Activated CD4-positive, alpha-beta T cell treated with anti-CD3 and anti-CD28 coated beads, Interleukin-2, amount 50 U/mL, for 48 hours (primary cell): ENCODE data around the gene MED12L.
"Not testable (repeated sequence)": the region's sequence is repeated elsewhere in the genome, so short reads cannot be mapped to it uniquely, and the experiment has no call there.

Source experiments
- DNase-seq, 2 experiments: peaks; one replicate each; pipeline ENCODE4 v3.0.0-alpha.2; 2020

Gene MED12L

GRCh38 chr3:151085227-151085888 is at the start of gene MED12L:
Gene MED12L, plus strand, starts transcription at chr3:151085664. Its CDS starts 1,263 bp downstream, at chr3:151086927.
- peak; percentile 71 to 76 for DNase-seq

DNA sequence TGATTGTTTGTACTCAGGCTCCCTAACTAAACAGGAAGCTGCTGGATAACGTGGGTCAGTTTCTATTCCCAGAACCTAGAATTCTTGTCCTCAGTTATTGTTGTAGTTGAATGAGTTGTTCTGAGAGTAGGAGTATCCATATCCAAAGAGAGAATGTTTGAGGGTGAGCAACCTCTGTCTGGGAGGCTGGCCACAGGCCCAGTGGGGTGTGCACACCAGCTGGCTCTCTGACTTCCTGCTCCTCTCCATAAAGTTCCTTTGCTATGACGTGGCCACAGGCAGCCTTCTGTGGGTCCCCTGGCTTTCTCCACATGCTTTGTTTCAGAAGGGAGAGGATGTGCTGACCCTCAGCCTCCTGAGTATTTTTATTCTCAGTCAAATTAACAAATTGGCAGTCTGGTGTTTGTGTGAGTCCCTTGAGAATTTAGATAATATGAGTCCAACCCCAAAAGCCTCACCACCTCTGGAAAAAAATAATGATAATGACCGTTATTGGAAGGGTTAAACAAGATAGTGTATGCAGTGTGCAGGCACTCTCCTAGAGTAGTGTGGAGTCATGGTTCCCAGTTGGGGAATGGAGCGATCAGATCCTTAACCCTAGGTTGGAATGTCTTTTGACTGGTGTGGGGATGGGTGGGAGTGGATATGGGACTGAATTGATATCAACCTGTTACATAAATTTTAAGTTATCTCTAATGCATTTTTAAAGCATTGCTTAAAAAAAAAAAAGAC is 47.6 kb upstream of the MED12L start:
- DNase-seq, result no peak

GRCh38 chr3:151044706-151045105 is 40.8 kb upstream of the MED12L start:
- no peak for DNase-seq

GRCh38 chr3:151047636-151048035 is 37.8 kb upstream of the MED12L start:
- no peak for DNase-seq

DNA sequence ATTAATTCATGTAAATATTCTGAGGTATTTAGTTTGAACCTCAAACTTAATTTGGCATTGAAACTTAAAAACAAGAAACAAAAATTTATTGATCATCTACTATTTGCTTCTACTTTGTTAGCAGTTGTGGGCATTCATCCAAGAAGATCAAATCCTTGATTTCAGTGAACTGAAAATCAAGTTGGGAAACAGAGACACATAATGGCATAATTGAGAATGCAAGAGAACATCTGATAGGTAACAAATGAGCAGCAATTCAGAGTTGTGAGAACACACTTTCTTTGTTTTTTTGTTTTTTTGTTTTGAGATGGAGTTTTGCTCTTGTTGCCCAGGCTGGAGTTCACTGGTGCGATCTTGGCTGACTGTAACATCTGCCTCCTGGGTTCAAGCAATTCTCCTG is 33.9 kb upstream of the MED12L start:
- DNase-seq, result no peak

- DNase-seq, result no peak
Measured at GRCh38 chr3:151052346-151052745, 33.1 kb upstream of the MED12L start.

DNA sequence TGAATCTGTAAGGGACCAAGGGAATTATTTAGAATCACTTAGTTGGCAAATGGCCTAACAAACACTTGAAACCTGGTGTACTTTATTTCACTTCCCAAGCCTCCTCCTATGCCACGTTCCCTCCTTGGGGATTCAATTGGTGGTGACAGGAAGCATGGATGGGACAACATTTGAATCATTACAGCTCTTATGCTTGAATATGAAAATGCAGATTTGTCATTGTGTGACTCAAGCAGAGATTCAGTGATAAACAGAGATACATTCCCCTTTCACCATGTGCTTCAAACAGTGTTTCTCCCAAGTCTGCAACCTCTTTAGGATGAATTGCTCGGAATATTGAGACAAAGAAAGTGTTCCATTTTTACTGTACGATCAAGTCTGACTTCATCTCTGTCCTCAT is 32.7 kb upstream of the MED12L start:
- no peak for DNase-seq

DNA sequence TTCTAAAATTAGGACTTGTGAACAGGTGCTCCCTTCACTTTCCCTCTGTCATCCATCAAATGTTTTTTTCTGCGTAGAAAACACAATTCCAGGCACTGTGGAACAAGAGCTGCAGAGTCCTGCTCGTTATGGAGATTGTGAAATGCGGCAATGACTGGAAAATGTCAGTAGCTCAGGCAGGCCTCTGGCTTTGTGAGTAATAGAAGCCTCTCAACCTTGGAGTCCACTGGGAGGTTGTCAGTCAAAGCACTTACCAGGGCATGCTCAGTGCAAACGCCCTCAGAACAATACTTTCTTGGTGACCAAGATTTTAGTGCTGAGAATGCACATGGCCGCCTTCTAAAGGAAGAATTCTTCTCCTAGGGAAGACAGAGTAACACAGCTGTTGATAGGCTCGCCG is 26.7 kb upstream of the MED12L start:
- no peak for DNase-seq

- DNase-seq, result no peak
Measured at GRCh38 chr3:151062611-151063010, 22.9 kb upstream of the MED12L start.

GRCh38 chr3:151067158-151067557 is 18.3 kb upstream of the MED12L start:
- no peak for DNase-seq

- not testable (repeated sequence) for DNase-seq
Measured at GRCh38 chr3:151072842-151073241, 12.6 kb upstream of the MED12L start.

DNA sequence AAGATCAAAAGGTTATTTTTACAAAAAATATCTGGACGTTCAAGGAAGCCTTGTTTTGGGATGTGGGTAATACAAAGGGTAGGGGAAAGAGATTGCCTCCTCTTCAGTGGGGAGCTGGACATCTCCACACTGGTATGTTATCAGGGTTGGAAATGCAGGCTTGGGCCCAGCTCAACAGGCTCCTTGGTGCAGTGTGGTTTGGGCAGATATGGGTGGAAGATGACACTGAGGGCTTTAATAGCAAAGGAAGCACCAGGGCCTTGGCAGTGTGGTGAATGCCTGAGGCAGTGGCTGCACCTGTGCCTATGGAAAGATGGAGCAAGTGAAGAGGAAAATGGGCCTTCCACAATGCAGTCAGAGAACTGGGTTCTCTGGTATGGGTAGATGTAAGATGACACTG is 11.2 kb upstream of the MED12L start:
- no peak for DNase-seq

GRCh38 chr3:151075869-151076562 is 9.4 kb upstream of the MED12L start:
- DNase-seq, result no peak

GRCh38 chr3:151076626-151077025 is 8.8 kb upstream of the MED12L start:
- DNase-seq, result no peak

GRCh38 chr3:151081082-151081481 is 4.4 kb upstream of the MED12L start:
- DNase-seq, result not testable (repeated sequence)

- no peak for DNase-seq
Measured at GRCh38 chr3:151082880-151083838, 2.3 kb upstream of the MED12L start.

DNA sequence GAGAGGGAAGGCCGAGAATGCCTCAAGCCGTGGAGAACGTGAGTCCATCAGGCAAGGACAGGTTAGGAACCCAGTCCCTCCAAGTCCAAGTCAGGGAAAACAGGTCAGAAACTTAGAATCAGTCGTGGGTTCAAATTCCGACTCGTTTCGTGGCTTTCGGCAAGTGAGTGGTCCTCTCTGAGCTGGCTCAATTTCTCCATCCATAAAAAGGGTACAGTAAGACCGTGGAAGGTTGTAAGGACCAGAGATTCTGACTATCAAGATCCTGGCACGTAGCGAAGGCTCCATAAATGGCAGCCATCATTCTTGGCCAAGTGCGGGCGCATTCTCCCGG is 604 bp upstream of the MED12L start:
- DNase-seq, result no peak

- DNase-seq, result peak; percentile 10 to 31
Measured at GRCh38 chr3:151085889-151086483, 522 bp downstream of the MED12L start.

DNA sequence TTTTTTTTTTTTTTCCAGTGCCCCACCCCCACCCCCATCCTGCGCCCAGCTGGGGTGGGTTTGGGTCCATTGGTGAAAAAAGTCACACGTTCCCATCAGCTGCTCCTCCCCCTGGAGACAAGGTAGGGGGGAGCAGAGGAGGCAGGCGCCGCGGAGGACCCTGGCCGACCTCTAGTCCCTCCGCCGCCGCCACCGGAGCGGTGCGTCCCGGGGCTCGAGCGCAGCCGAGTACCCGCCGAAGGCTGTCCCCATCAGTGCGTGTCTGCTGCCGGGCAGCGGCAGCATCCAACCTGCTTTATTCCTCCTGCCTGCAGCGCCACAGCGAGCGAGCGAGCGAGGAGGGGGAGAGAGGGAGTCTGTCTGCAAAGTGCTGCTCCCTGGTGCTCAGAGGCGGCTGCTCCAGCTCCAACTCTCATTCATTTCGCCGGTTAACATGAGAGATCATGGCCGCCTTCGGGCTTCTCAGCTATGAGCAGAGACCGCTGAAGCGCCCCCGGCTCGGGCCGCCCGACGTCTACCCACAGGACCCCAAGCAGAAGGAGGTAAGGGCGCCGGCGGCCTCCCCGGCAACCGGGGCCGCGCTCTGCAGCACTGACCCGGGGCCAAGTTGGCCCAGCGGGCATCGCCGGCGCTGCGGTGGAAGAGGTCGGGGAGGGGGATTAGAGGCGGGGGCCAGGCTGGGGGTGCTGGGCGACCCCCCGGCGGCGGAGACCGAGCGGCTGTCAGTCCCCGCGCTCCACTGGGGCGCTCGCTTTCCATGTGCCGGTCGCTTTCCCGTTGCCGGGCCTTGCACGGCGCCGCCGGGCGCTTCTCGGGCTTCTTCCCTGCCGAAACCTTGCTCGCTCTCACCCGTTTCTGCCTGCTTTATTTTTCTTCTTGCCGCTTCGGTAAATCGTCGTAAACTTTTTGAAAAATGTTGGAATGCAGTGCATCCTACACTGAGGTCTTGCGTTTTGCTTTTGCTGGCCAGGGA is 1.3 kb downstream of the MED12L start:
- peak; percentile 72 to 78 for DNase-seq

DNA sequence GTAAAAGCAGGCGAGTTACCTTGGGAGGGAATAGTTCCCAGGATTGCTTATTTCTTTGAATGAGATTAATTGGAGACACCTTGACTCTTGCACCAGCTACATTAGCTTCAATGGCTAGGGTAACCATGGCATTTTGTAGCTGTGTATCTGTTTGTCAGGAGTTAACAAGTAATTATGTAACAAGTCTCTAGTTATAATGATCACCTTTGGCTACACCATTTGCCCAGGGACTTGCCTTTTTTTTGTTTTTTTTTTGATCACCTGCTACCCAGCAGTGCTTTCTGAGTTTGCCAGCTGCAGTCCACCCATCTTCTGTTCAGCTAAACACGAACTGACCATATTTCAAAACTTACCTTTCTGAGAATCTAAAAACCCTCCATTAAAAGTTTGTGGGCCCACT is 2.2 kb downstream of the MED12L start:
- DNase-seq, result no peak

DNA sequence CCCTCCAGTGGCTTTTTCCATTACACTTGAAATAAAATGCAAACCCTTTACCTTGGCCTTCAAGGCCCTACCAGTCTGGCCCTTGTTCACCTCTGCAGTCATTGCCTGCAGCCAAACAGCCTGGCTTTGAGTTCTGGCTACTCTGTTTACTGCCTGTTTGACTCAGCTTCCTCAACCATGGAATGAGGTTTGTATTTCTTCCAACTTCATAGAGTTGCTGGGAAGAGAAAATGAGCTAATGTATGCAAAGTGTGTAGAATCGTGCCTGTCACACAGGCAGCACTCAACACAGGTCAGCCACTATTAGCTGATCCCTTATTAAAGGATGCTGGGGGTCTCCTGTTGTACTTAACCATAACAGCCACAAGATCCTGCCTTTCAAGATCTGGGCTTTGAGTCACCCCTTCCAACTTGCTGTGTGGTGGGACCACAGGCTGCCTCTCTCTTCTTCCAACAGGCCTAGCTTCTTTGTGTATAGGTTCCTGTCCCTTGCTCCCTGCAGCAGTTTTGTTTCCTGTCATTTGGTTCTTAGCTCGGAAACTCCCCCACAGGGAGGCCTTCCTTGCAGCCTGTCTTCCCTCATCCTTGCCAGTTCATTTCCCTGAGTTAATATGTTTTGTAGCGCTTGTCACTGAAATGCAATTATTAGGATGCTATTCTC is 6.4 kb downstream of the MED12L start:
- DNase-seq, result no peak
